Gastrocnemius medialis (tissue), 4 donors: ENCODE measurements around the gene PIK3C2B.

Experiments used
- POLR2A ChIP-seq, 2 donors: fragments of 450-650 bp; IDR thresholded peaks; one replicate each; pipeline ENCODE4 v1.6.1; 2017; ENCODE audit warnings: antibody characterized with exemption in 2 of 2, mild to moderate bottlenecking in 2 of 2, moderate library complexity in 2 of 2
- TF ChIP-seq, protein P1 (sequence below), 5 experiments: fragments of 450-650 bp in 3 of 5; fragments of 200-600 bp in 2 of 5; sonication (generic) in 2 of 5; IDR thresholded peaks in 4 of 5; conservative IDR thresholded peaks in 1 of 5; 1 replicate in 4 of 5; 2 replicates in 1 of 5; pipeline ENCODE4 v1.5.1; 2016 to 2019; ENCODE audit warnings: antibody characterized with exemption in 5 of 5, mild to moderate bottlenecking in 3 of 5, moderate library complexity in 3 of 5

DNA sequence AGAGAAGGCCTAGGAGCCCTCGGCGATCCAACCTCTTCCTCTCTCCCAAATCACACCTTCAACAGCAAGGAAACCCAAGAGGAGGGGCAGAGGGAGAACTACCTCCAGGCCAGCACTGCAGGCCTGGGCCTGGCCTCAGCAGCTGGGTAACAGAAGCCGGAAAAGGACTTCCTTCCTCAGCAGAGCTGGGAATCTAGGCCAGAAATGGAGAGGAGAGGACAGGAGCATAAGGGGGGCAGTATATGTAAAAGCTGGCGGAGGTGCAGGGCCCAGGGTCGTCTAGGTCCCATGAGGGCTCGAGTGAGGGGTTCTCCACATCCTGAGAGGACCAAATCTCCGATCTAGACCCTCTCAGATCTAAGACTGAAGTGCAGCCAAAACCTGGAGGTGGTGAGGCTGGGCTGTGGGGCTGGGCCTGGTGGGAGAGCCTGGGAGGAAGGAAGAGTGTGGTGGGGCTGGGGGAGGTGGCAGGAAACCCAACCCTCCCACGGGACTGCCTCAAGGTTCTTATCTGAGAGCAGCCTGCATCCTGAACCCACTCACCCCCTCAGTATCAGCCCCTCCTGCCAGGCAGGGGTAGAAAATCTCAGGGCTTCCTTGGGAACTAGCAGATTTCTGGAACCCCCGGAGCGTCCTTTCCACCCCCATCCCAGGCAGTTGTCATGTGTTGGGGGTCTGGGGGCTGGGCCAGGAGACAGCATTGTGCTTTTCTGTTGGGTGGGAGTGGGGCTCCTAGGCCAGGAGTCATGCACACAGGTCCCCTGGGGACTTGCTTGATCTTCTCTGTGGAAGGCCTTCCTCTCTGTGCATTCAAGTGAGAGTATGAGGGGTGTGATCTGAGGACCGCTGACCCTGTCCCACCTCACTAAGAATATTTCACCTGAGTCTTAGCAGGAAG, 33.0 kb downstream of the PIK3C2B start:
- TF ChIP-seq POLR2A (IDR thresholded peaks at IDR 0.05), result no peak
- TF ChIP-seq, protein P1, sequence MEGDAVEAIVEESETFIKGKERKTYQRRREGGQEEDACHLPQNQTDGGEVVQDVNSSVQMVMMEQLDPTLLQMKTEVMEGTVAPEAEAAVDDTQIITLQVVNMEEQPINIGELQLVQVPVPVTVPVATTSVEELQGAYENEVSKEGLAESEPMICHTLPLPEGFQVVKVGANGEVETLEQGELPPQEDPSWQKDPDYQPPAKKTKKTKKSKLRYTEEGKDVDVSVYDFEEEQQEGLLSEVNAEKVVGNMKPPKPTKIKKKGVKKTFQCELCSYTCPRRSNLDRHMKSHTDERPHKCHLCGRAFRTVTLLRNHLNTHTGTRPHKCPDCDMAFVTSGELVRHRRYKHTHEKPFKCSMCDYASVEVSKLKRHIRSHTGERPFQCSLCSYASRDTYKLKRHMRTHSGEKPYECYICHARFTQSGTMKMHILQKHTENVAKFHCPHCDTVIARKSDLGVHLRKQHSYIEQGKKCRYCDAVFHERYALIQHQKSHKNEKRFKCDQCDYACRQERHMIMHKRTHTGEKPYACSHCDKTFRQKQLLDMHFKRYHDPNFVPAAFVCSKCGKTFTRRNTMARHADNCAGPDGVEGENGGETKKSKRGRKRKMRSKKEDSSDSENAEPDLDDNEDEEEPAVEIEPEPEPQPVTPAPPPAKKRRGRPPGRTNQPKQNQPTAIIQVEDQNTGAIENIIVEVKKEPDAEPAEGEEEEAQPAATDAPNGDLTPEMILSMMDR (IDR thresholded peaks at IDR 0.05 in 4 of 5, conservative IDR thresholded peaks at IDR 0.05 in 1 of 5), result no peak
